Esophagus muscularis mucosa (tissue), 4 donors: ENCODE measurements around the gene FGF14. TPM values are rescaled to one million over a fixed set of nuclear protein-coding genes. Genes with fewer than 3 reads are reported as not detected.

Experiments used
- DNase-seq: peaks from one replicate; pipeline ENCODE4 v3.0.0-alpha.2; 2017; ENCODE audit errors: extremely low spot score
- H3K27ac ChIP-seq, 4 donors: fragments of 200-600 bp; sonication (generic); replicated peaks in 1 of 4; 1 replicate in 3 of 4; 2 replicates in 1 of 4; pipeline ENCODE4 v1.5.1; 2016 to 2019; ENCODE audit warnings: mild to moderate bottlenecking in 1 of 4
- H3K27me3 ChIP-seq, 4 donors: fragments of 200-600 bp; sonication (generic); one replicate each; pipeline versions ENCODE4 v1.5.1 to v1.6.0; 2016 to 2019
- H3K36me3 ChIP-seq, 4 donors: fragments of 200-600 bp; sonication (generic); one replicate each; pipeline ENCODE4 v1.5.1; 2016 to 2019
- H3K4me1 ChIP-seq, 4 donors: fragments of 200-600 bp; sonication (generic); one replicate each; pipeline ENCODE4 v1.5.1; 2016 to 2019
- H3K4me3 ChIP-seq, 4 donors: fragments of 200-600 bp; sonication (generic); 1 replicate in 2 of 4; 2 replicates in 2 of 4; pipeline ENCODE4 v1.5.1; 2016 to 2019; ENCODE audit warnings: mild to moderate bottlenecking in 4 of 4, moderate library complexity in 1 of 4
- H3K9me3 ChIP-seq, 4 donors: fragments of 200-600 bp; sonication (generic); 1 replicate in 3 of 4; 2 replicates in 1 of 4; pipeline ENCODE4 v1.5.1; 2016 to 2019
- CTCF ChIP-seq, 3 experiments: fragments of 200-600 bp in 2 of 3; fragments of 450-650 bp in 1 of 3; sonication (generic) in 2 of 3; IDR thresholded peaks; one replicate each; pipeline ENCODE4 v1.5.1; 2017 to 2019; ENCODE audit warnings: antibody characterized with exemption in 3 of 3, mild to moderate bottlenecking in 2 of 3, moderate library complexity in 1 of 3
- EP300 ChIP-seq: sonication (generic); formaldehyde crosslinking; IDR thresholded peaks from one replicate; pipeline ENCODE4 v1.6.1; 2017; ENCODE audit warnings: antibody characterized with exemption
- POLR2A ChIP-seq: fragments of 450-650 bp; IDR thresholded peaks from one replicate; pipeline ENCODE4 v1.6.1; 2017; ENCODE audit warnings: antibody characterized with exemption, moderate library complexity, mild to moderate bottlenecking, low read depth
- POLR2AphosphoS5 ChIP-seq, 2 donors: sonication (generic); formaldehyde crosslinking; IDR thresholded peaks; one replicate each; pipeline ENCODE4 v1.6.1; 2017; ENCODE audit warnings: antibody characterized with exemption in 2 of 2
- WGBS: methylation state at CpG from one replicate; pipeline ENCODE4 v1.1.5; 2018; 5-methylcytosine and 5-hydroxymethylcytosine counted together
- intact Hi-C: fragments of 100-400 bp; cut with DNase I; formaldehyde crosslinking; loops from one replicate; pipeline ENCODE4 v1.15.1; 2023
- total RNA-seq, 4 donors: library from RNA; depleted of rRNA; stranded (reverse); fragments of >200 nt; gene quantifications; one replicate each; pipeline versions ENCODE4 v1.1.0 to v1.2.1, GENCODE V29; 2016

FGF14 gene
- total RNA-seq, 4 donors from 2014 or later, result 0.33 to 2.1 (median 0.87) TPM

DNA sequence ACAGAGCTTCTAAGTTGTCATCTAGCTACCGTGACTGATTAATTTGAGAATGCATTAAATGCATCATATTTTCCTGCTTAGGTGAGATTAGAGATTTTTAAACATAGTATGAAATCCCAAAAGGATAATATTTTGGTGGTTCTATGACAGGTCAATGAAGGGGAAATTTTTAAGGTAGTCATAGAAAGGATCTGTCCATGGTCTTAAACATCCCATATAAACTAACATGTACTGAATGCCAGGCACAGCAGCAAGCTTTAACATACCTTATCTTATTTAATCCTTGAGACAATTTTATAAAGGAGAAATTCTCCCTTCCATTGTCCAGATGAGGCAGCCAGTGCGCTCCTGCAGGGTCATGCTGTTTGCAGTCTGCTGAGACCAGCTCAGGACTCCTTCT lies 466.0 kb downstream of the FGF14 start:
- H3K27me3 ChIP-seq, result no peaks in the 10 kb centered on the region
- H3K9me3 ChIP-seq, result no peaks in the 10 kb centered on the region
- H3K27ac ChIP-seq, result no peak overlapping the region
- 95% methylated on average over 2 of the region's 2 CpGs for WGBS
- intact Hi-C loops, result no loop called here
- no peak for DNase-seq
- H3K4me1 ChIP-seq, result no peaks in the 10 kb centered on the region
- no peak overlapping the region for H3K4me3 ChIP-seq
- H3K36me3 ChIP-seq, result no peaks in the 10 kb centered on the region
- no peak for TF ChIP-seq CTCF (IDR thresholded peaks at IDR 0.05)
- TF ChIP-seq POLR2A, result no peak

DNA sequence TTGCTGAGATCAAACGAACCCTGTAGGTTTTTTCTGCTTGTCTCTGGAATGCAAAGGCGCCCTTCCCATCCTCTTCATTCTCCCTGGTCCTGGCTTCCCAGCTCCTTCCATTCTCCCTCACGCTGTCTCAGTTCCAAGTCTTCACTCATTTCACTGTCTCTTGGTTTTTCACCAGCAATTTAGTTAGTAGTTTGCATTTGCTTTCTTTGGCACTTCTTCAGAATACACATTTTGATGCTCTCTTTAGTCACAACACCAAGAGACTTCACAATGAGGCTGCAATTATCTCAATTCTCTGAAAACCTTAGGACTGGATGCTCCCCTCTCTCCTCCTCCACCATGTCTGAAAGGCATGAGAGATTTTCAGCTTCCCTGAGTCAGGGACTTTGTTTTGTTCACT lies 470.7 kb downstream of the FGF14 start:
- no peak overlapping the region for H3K4me3 ChIP-seq
- intact Hi-C loops, result no loop called here
- DNase-seq, result no peak

GRCh38 chr13:101930331-101930730 lies 471.5 kb downstream of the FGF14 start:
- H3K27me3 ChIP-seq, result no peaks in the 10 kb centered on the region
- H3K27ac ChIP-seq, result no peak overlapping the region
- no peak for TF ChIP-seq POLR2AphosphoS5 (IDR thresholded peaks at IDR 0.05)
- no peak for TF ChIP-seq CTCF (IDR thresholded peaks at IDR 0.05)
- TF ChIP-seq EP300, result no peak
- TF ChIP-seq POLR2A, result no peak
- 47% methylated on average over 2 of the region's 2 CpGs for WGBS
- H3K36me3 ChIP-seq, result no peaks in the 10 kb centered on the region
- peaks cover 0 to 3% (median 0%) of the 10 kb centered on the region in 4 donors for H3K4me1 ChIP-seq
- H3K4me3 ChIP-seq, result no peak overlapping the region
- H3K9me3 ChIP-seq, result no peaks in the 10 kb centered on the region
- DNase-seq, result no peak
- intact Hi-C loops, result no loop called here

More for the DNA sequence above, 470.7 kb downstream of the FGF14 start:
- H3K27ac ChIP-seq, result no peak overlapping the region
- H3K36me3 ChIP-seq, result no peaks in the 10 kb centered on the region
- H3K9me3 ChIP-seq, result no peaks in the 10 kb centered on the region
- TF ChIP-seq POLR2AphosphoS5 (IDR thresholded peaks at IDR 0.05) (no peak), CTCF (IDR thresholded peaks at IDR 0.05) (no peak), POLR2A (no peak), EP300 (no peak)
- H3K27me3 ChIP-seq, result no peaks in the 10 kb centered on the region
- H3K4me1 ChIP-seq, result peaks cover 0 to 3% (median 0%) of the 10 kb centered on the region in 4 donors
- WGBS, result 77% methylated on average over 3 of the region's 3 CpGs

DNA sequence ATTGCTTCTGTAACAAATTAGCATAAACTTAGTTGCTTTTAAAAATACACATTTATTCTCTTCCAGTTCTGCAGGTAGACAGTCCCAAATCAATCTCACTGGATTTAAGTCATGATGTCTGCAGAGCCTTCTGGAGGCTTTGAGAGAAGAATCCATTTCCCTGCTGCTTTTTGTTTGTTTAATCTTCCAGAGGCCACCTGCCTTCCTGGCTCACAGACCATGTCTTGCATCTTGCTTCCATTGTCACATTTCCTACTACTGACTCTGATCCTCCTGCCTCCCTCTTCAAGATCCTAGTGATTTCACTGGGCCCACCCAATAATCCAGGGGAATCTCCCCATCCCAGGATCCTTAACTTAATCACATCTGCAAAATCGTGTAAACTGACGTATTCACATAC lies 476.1 kb downstream of the FGF14 start:
- Histone ChIP-seq H3K9me3 (no peaks in the 10 kb centered on the region), H3K36me3 (no peaks in the 10 kb centered on the region), H3K4me1 (peaks cover 0 to 3% (median 0%) of the 10 kb centered on the region in 4 donors), H3K4me3 (no peak overlapping the region), H3K27me3 (peaks cover 0 to 11% (median 0%) of the 10 kb centered on the region in 4 donors), H3K27ac (no peak overlapping the region)
- TF ChIP-seq POLR2AphosphoS5 (IDR thresholded peaks at IDR 0.05) (no peak), EP300 (no peak), CTCF (IDR thresholded peaks at IDR 0.05) (no peak), POLR2A (no peak)
- no peak for DNase-seq
- intact Hi-C loops, result no loop called here
- 65% methylated on average over 2 of the region's 2 CpGs for WGBS

DNA sequence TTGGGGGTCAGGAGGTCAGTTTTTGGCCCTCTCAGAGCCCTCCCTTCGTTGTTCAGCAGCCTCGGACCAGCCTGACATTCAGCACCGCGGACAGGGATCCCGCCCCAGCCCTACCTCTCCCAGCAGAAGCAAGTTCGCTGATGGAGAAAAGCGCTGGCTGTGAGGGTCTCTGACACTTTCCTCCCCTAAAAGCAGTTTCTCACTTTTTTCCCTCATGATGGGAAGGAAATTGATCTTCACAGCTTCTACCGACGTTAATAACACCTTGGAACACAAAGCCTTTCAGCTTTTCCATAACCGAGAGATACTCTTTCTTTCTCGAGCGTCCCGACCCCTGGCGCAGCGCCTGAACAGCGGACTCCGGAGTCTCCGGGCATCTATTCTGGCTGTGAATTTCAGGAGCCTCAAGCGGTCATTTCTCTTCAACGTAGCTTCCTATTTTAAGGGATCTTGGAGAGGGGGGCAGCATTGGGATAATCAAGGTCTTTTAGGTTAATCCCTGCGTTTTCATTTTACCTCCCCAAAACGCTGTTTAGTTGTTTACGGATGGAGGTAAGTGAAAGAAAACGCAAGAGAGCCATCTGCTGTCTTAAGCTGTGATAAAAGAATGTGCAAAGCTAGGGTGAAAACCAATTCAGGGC lies 482.2 kb downstream of the FGF14 start:
- Histone ChIP-seq H3K27ac (no peak overlapping the region), H3K36me3 (no peaks in the 10 kb centered on the region), H3K4me1 (peaks cover 16 to 38% (median 26%) of the 10 kb centered on the region in 4 donors), H3K9me3 (no peaks in the 10 kb centered on the region), H3K27me3 (peaks cover 6 to 68% (median 24%) of the 10 kb centered on the region in 4 donors), H3K4me3 (peak overlapping the region in 1 of 4 donors; percentile 27)
- TF ChIP-seq EP300, result no peak
- no peak for TF ChIP-seq POLR2AphosphoS5 (IDR thresholded peaks at IDR 0.05)
- no peak for TF ChIP-seq CTCF (IDR thresholded peaks at IDR 0.05)
- TF ChIP-seq POLR2A, result no peak
- whole genome bisulfite sequencing, result under 1% methylated on average over 23 of the region's 24 CpGs
- intact Hi-C loops, result no loop called here
- no peak for DNase-seq
